CD4-positive, alpha-beta T cell treated with Interleukin-1 beta for 1 hour (primary cell): ENCODE results near the gene RHOB.
"Not testable (repeated sequence)": the region's sequence is repeated elsewhere in the genome, so short reads cannot be mapped to it uniquely, and the experiment has no call there.

Experiments
- DNase-seq, 2 donors: peaks; one replicate each; pipeline ENCODE4 v3.0.0-alpha.2; 2020 to 2022

RHOB gene

DNA sequence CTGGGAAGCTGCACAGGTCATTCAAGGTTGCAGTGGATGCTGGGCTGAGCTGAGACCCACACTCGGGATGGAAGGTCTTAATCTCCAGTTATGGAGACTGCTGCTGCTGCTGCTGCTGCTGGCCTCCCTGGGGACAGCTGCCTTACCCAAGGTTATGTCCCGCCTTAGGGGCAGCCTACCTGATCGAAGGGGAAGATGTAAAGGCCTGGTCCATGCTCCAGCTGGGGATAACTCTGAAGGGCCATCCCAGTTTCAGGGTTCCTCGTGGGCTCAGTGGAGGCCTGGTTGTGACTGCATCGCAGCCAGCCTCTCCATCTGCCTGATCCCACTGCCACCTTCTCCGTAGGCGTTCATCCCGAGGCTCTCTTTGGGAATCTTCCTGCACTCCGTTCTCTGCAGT is 33.0 kb downstream of the RHOB start:
- DNase-seq = no peak

DNA sequence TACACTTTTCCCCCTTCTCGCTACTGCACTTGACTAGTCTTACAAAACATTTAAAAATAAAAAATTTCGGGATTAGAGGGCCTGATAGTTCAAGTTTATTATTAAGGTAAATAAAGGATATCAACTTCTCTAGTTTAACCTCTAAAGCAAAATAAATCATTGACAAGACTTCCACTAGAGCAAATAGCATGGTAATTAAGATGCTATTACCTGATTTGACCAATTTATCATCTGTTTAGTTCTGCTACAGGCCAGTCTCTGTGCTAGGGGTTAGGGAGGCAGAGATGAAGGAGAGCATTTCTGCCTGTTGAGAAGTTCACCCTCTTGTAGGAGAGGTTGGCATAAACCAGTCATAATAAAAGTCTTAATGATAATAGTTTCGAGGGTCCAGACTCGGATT is 34.0 kb downstream of the RHOB start:
- no peak for DNase-seq

DNA sequence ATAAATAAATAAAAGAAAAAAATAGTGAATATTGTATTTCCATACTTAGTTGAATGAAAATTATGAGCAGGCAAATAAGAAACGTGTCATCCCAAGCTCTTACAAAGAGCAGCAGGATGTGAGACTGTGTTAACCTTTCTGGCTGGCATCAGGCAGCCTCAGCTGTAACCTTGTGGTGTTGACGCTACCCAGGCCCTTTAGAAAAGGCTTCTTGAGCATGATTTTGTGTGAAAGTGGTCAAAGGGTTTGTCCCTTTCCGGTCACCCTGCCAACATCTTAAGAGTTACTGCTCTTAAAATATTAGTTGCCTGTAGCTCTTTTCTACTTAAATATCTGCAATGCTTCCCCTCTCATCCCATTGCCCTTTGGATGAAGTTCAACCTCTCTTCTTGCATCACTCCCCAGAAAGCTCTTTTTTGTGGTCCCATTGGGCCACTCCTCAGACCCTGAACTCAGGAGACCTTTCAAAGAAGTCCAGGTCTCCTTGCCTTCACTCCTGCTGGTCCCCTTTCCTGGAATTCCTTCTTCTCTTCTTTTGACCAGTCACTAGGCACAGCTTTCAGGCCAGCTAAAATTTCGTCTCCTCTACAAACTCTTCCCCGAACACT is 35.0 kb downstream of the RHOB start:
- no peak for DNase-seq

DNA sequence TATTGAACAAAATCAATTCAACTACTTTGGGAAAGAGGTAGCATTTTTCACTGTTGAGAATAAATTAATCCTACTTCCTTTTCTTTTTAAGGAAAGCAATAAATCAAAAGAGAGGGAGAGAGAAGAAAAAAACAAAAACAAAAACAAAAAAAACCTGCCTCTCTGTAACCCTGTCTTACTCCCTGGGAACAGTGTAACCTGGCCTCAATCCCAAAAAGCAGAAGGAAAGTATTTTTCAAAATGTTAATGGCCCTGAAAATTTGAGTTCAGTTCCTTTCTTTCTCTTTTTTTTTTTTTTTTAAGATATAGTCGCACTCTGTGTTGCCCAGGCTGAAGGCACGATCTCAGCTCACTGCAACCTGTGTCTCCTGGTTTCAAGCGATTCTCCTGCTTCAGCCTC is 35.9 kb downstream of the RHOB start:
- DNase-seq = no peak

DNA sequence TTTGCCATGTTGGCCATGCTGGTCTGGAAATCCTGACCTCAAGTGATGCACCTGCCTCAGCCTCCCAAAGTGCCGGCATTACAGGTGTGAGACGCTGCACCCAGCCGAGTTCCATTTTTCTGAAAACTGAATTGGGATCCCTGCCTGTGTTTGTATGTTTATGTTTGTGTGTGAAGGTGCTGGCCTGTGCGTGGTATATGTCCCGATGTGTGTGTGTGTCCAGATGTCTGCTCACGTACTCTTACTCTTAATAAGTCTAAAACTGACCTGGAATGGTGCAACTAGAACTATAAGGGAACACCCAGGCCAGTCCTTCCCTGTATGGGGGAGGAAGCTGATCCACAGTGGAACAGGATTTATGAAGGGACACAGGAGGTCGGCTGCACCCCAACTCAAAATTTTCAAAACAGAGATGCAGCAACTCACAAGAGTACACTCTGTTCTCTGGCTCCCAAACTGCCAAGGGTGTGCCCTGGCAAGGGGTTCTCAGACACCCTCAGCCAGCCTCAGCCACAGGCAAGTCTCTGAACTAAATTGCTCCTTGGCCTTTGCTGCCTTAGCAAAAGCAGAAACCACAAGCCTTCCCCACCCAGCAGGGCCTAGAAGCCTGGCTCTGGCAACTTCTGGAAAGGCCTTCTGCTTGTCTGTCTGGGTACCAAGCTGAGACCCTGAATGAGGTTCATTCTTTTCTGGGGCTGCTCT is 36.5 kb downstream of the RHOB start:
- no peak for DNase-seq

DNA sequence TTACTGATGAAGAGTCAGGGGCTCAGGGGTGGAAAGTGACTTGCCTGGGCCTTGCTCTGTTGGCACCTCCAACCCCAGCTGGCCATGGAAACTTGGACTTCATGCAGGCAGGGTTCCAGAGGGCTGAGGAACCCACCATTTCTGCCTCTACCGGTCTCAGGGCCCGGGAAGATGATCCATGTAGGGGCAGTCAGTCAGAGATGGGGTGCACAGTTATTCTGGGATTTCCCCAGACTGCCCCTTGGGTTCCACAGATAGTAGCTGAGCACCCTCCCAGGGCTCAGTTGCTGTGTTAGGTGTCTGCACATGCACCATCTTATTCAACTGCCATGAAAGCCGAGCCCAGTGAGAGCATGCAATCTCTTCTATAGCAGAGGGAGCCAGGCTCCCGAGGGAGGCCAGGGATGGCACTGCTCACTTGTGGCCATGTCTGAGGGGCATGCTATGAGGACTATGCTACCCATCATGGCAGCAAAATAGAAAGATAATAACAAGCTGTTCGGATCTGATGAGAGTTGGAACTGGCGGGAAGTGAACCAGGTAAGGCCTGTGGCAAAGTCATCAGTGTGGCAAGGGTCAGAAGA is 37.3 kb downstream of the RHOB start:
- DNase-seq = no peak

DNA sequence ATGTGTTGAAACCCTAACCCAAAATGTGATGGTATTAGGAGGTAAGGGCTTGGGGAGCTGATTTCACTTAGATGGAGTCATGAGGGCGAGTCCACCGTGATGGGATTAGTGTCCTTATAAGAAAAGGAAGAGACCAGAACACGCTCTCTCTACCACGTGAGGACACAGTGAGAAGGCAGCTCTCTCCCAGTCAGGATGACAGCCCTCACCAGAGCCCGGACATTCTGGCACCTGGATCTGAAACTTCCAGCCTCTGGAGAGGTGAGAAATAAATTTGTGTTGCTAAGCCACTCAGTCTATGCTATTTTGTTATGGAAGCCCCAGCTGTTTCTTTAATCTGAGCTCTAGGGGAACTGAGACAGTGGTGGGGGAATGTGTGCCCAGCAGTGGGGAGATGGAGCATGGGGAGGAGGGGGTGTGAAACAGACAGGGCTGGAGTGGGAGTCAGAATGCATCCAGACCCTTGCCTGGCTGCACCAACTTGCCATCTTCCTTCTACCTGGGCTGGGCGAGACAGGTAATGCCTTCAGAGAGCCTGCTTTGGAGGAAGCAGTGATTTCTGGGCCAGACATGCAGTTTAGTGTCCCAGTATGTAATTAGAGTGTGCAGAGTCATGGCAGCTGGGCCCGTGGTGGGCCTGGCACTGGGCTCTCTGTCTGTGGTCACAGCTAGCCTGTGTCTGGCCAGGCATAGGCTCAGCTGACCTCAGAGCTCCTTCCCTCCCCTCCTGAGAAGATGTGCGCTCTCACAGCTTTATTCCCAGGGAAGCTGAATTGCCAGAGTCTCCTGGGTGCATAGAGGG is 38.1 kb downstream of the RHOB start:
- no peak for DNase-seq

DNA sequence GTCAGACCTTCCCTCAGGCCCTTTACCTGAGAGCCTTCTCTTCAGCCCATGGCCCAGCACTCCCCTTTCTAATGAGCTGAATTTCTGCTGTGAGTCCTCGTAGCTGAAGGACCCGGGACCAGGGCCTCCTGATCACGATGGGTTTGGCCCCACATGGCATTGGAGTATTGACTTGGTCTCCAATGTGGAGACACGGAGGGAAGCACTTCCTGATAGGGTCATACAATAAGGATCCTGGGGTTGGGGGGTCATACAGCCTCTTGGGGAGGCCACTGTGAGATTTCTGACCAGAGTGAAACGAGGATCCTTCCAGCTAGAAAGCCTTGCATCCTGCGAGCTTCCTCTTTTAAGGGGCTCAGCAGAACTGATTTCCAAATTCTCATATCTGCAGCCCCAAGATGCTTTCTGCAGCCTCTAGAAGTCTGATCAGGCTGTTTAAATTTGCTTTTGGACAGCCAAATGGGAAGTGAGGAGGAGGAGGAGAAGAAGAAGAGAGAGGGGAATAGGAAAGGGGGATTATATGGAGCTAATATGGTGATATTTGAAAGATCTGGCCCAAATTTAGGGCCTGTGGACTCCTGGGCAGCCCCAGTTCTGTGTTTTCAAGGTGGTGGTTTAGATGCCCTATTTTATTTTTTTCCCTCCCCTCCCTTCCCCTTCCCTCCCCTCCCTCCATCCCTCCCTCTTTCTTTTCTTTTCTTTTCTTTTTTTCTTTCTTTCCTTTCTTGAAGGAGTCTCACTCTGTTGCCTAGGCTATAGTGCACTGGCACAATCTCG is 38.9 kb downstream of the RHOB start:
- no peak for DNase-seq

DNA sequence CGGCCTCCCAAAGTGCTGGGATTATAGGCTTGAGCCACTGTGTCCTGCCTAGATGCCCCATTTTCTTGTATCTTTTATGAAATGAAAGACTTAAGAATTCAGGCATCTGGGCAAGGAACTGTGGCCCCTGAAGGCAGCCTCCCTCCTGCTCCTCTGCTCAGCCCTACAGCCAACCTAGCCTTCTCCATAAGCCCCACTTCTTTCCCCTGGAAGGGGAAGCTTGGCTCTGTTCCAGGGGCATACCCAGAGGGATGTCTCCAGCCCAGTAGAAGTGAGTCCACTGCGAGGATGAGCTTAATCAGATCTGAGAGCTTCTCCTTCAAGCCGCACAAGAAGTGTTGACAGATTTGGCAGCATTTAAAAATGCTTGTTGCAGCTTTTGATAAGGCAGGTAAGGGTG is 39.7 kb downstream of the RHOB start:
- DNase-seq = no peak

DNA sequence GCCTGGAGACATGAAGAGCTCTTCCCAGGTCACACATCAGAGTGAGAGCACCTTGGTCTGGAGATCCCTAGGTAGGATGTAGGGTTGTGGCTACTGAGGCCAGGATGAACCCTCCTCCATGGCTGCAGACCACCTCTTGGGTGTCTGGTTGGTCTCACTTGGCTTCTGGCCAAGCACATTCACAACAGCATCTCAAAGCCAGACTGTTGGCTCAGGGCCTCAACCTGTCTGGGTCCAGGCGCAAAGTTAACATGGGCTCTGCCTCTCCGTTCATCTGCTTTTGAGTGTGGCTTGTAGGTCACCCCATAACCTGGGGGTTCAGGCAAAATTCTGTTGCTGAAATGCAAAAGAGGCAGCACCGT is 40.1 kb downstream of the RHOB start:
- no peak for DNase-seq

DNA sequence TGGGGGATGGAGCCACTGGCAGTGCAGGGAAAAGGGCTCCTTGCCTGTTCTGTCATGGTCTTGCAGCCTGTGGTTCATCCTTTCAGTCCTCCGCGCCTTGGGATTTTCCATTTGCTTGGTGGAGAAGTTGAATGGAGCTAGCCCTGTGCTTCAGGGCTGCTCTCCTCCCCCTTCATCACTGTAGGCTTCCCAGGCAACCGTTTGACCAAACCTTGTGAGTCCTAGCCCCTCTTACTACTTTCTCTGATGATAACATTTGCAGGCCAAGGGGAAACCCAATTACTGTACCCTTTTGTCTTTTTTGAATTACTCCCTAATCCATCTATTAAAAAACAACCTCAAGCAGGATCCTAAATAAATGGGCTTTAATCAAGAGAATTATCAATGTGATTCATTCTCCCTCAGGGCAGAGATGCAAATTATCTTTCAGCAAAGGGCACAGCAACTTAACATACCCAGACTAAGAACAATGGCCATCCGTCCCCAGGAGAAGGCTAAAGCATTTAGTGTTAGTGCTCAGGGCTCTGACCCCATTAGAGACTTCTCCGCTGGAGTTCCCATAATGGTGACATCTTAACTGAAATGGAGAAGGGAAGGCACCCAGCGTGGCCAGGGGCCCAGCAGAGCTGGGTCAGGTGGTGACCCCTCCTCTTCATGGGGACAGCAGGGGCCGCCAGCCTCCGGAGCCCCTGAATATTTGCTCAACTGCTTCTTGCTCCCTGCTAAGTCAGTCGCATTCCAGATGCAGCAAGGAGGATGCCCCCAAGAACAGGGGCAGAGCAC is 40.7 kb downstream of the RHOB start:
- no peak for DNase-seq

DNA sequence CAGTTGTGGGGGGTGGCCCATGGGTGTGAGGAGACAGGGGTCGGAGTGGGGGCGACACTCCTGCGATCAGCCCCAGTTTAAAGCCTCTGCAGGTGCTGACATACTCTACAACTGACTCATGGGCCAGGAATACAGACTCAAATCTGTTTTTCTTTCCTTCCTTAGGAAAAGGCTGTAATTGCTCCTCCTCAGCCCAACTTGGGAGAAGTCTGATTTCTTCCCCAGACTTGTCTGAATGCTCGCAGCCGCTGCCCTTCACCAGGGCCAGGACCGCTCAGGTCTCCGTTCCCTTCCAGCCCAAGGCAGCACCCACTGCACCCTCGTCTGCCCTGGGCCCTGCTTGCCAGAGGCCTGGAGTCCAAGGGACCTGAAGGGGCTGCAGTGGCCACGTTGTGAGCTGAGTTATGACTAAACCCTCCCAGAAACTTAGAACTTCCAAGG is 41.3 kb downstream of the RHOB start:
- no peak for DNase-seq

DNA sequence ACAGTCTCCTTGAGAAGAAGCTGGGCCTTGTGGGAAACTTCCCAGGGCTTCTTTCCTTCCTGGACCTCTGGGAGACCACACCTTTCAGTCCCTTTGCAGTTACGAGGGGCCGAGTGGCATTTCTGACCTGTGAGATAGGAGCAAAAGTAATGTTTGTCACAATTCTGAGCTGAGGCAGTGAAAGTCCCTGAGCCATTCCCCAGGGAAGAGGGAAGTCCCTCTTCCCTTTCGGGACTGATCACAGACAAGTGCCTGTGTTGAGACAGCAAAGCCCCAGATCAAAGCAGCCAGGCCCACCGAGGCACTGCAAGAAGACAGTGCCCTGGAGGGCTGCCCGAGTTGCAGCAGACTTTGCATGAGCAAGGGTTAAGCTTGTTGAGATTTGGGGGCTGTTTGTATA is 41.9 kb downstream of the RHOB start:
- no peak for DNase-seq

DNA sequence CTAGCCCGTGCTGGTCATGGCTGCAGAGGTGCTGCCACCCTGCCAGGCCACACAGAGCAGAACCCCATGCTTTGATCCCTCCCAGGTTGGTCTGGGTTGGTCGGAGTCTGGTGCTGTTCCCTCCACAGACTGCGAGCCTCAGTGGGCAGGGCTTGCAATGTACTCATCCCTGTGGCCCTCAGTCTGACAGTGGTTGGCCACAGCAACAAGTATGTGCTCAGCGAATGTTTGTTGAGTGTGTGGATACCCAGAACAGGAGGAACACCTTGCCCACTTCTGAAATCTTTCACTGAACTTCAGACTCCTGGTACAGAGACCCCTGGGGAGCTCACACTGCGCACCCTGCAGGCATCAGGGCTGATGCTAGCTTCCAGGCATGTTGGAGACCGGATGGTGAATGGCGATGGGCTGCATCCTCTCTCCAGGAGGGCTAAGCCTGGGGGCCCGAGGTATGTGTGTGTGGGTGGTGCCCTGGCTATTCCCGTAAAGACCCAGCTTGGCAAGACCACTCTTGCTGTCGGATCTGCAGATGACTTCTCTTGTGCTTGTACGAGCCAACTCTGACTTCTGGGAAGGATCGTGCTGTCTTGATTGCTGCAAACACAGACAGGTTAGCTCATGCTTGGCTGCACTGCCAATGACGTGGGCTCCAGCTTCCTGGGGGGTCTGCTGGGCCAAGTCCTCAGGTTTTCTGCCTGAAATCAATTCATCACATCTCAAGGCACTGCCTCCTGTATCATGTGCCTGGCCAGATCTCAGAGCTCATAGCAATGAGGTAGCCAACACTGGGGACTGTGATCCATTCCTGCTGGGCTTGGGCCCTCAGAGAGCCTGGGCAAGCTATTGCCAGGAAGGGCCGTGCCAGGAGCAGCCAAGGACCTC is 43.7 kb downstream of the RHOB start:
- DNase-seq = no peak

DNA sequence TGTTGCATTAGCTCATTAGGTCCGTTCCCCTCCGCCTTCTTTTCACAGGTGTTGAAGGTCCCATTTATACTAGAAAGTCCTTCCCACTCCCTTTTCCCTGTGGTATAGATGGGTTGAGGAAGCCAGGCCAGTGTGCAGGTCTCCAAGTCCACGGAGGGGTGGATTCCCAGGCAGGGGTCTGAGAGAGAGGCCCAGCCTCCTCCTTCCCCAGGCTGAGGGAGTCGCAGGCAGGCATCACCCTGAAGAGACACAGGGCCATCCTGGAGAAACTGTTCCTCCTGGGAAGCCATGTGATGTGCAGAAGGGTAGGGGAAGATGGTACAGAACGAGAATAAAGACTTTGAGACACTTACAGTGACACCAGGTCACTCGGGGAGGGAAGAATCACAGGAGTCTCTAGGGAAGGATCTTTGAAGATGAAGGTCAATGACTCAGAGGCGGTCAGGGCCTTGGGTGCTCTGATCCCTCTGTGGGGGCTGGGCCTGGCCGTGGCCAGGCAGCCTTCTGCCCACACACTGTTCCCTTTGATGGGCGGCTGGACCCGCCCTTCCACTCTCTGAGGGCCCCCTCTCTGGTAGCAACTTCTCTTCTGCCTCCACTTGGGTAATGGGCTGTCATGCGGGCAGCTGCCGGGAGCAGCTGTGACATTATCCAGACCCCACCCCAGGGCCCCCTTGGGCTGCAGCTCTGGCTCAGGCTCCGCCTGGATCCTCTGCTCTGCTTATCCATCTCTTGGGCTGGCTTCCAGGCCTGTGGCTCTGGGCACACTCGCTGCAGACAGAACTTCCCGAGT is 45.1 kb downstream of the RHOB start:
- no peak for DNase-seq

DNA sequence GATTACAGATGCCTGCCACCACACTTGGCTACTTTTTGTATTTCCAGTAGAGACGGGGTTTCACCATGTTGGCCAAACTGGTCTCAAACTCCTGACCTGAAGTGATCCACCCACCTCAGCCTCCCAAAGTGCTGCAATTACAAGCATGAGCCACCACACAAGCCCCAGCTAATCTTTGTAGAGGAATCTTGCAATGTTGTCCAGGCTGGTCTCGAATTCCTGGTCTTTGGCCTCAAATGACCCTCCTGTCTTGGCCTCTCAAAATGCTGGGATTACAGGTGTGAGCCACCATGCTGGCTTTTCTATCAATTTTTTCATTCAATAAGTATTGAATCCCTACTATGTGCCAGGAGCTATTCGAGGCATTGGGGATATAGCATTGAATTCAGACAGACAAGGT is 46.2 kb downstream of the RHOB start:
- not testable (repeated sequence) for DNase-seq

DNA sequence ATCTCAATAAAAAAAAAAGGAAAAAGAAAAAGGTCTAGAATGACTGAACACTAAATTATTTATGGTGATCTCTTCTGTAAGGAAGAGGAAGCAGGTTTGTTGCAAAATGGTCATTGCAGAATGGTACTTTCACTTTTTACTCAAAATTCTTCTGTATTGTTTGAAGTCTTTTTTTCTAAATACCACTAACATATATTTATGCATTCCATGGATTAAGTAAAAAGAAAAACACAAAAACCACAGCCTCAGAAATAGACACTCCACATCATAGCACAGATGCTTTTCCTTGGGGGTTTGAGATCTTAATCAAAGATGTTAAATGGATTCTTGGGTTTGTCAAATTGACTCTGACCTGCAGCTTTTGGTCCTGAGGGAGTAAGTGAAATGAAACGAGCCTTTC is 47.4 kb downstream of the RHOB start:
- no peak for DNase-seq

DNA sequence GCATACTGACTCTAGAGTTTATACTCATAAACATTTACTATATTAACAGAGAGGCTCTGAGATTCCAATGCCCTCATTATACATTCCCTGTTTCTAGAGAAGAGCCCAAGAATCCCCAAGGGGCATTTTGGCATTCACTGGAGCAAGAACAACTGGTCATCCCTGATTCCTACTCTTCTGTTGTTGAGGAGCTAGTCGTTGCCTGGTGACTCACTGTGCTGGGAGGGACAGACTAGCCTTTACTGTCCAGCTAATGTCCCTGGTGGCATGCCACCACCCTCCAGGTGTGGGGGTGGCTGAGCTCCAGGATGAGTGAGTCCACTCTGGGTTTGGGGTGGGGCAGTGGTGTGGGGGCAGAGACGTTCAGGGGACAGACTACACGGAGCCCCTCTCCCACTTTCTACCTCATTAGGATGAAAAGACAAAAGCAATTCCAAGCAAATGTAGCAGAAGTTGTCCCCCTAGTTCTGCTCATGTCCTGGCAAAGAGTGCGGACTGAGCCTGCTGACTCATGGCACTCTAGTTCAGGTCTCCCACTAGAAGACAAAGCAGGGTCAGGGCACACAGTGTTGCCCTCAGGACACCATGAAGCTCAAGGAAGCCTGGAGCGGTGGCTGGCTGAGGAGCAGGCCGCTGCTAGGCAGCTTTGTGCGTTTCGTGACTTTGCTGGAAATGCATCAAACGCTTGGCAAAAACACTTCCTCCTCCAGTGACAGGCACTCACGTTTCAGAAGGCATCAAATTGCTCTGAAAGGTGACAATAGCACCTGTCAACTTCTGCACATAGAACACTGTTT is 49.4 kb downstream of the RHOB start:
- DNase-seq = no peak

DNA sequence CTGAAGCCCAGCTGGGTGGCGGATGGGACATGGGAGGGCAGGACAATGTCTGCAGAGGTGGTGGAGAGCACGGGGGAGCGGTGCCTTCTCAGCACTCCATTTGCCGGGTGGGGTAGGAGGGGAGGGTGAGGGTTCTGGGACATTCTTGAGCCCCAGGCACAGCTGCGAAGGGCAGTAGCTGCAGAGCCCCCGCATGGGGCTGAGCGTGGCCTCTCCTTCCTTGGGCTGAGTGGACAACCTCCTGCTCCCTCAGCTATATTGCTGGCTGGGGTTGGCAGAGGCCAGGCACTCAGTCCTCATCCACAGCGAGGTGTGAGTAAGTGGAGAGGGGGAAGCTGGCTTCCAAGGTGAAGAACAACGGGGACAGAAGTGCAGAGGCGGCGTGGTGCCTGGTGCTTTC is 50.1 kb downstream of the RHOB start:
- DNase-seq = no peak
